ENCODE data around the gene FAM89A. TPM values are rescaled to one million over a fixed set of nuclear protein-coding genes. Genes with fewer than 3 reads are reported as not detected.
A peak's percentile ranks its signal among the peaks of the same experiment; 100 is the strongest.

FAM89A gene
- total and polyA plus RNA-seq, 2 of the 8 experiments (the other 6 are each of a cell fraction or from before 2014, with no cell fraction given): 2.1 to 2.2 TPM

DNA sequence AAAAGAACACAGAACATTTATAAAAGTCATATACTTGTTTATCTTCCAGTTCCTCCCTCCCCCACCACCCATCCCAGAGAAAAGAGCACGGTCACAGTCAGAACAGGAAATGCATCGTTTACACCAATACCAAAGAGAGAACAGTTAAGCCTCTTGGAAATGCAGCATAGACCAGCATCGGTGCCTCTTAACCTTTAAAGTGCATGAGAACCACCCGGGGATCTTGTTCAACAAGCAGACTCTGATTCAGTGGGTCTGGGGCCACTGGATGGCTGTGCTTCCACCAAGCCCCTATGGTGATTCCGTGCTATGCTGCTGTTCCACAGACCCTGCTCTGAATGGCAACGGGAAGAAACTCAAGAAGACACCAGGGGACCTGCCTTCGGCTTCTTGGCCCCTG lies 19.2 kb downstream of the FAM89A start:
- no peak for TF ChIP-seq JUND (IDR thresholded peaks at IDR 0.05; ENCODE audit: low read length)
- TF ChIP-seq TAF7 (optimal IDR thresholded peaks at IDR 0.05; ENCODE audit: borderline replicate concordance, low read depth, low read length): no peak
- TF ChIP-seq, protein P1, sequence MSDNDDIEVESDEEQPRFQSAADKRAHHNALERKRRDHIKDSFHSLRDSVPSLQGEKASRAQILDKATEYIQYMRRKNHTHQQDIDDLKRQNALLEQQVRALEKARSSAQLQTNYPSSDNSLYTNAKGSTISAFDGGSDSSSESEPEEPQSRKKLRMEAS (IDR thresholded peaks at IDR 0.05): no peak
- TF ChIP-seq RFX5 (IDR thresholded peaks at IDR 0.05; ENCODE audit: borderline replicate concordance, low read depth, low read length): no peak
- TF ChIP-seq SP2 (IDR thresholded peaks at IDR 0.05; ENCODE audit: low read length): no peak
- no peak for TF ChIP-seq RNF2 (IDR thresholded peaks at IDR 0.05; ENCODE audit: borderline replicate concordance, low read depth, low read length, missing control alignments, poor library complexity, severe bottlenecking)
- TF ChIP-seq KDM4A (IDR thresholded peaks at IDR 0.05; ENCODE audit: low read depth, low read length, severe bottlenecking): no peak
- TF ChIP-seq TBP (IDR thresholded peaks at IDR 0.05; ENCODE audit: low read depth, low read length): no peak
- TF ChIP-seq FOSL1 (IDR thresholded peaks at IDR 0.05; ENCODE audit: insufficient read depth, low read depth, low read length): no peak
- DNase-seq (ENCODE audit: low read depth in 1 of 2, low spot score in 2 of 2): no peak

More for the DNA sequence above, 19.2 kb downstream of the FAM89A start:
- Histone ChIP-seq H2BK15ac (ENCODE audit: low read length) (no peak overlapping the region), H3K4me1 (replicated peaks in 1 of 4; ENCODE audit: control insufficient read depth in 3 of 4, insufficient read depth in 4 of 4, low read length in 3 of 4) (peaks cover 2 to 7% (median 6%) of the 10 kb centered on the region in 4 experiments; a peak in 5 of 7 replicates), H3K9ac (replicated peaks in 1 of 4; ENCODE audit: extremely low read depth in 1 of 4, low read depth in 3 of 4, low read length in 3 of 4) (no peak overlapping the region), H2BK20ac (ENCODE audit: low read length) (no peak overlapping the region), H3K36me3 (ENCODE audit: control insufficient read depth in 2 of 4, insufficient read depth in 4 of 4, low read length in 3 of 4) (no peaks in the 10 kb centered on the region), H2BK120ac (replicated peaks; ENCODE audit: low read depth, low read length) (no peak overlapping the region), H3K23ac (ENCODE audit: insufficient read length) (no peak overlapping the region), H3K79me2 (ENCODE audit: control insufficient read depth in 1 of 2, insufficient read depth in 2 of 2, low read length in 2 of 2) (no peaks in the 10 kb centered on the region), H3K23me2 (ENCODE audit: low read depth, low read length) (no peaks in the 10 kb centered on the region), H4K5ac (ENCODE audit: insufficient read length, low read depth, low read length) (no peak overlapping the region), H2BK12ac (ENCODE audit: low read depth, low read length) (0 out of 2 replicates have a peak overlapping the region, but pooled peaks have one; percentile 94), H3K56ac (replicated peaks; ENCODE audit: insufficient read length, low read depth, low read length) (no peak overlapping the region), H3K9me3 (ENCODE audit: insufficient read depth in 2 of 2, low read depth in 1 of 2, low read length in 1 of 2) (no peaks in the 10 kb centered on the region), H2AK5ac (ENCODE audit: low read depth, low read length) (no peak overlapping the region), H3K4me3 (ENCODE audit: extremely low read depth in 1 of 4, insufficient read depth in 2 of 4, low read depth in 3 of 4, low read length in 4 of 4) (no peak overlapping the region), H3K27ac (ENCODE audit: low read depth, low read length) (no peak overlapping the region), H2AFZ (ENCODE audit: low read length) (no peak overlapping the region), H3K14ac (ENCODE audit: insufficient read length) (no peak overlapping the region), H2BK5ac (ENCODE audit: low read depth, low read length) (0 out of 2 replicates have a peak overlapping the region, but pooled peaks have one; percentile 56), H3K27me3 (replicated peaks in 1 of 4; ENCODE audit: control insufficient read depth in 3 of 4, extremely low read depth in 1 of 4, insufficient read depth in 3 of 4, low read length in 3 of 4) (peaks cover 0 to 6% (median 2%) of the 10 kb centered on the region in 4 experiments; a peak in 3 of 7 replicates), H4K91ac (replicated peaks; ENCODE audit: insufficient read length, low read length) (peak overlapping the region; percentile 47), H3K79me1 (ENCODE audit: low read depth, low read length) (no peaks in the 10 kb centered on the region), H3K4me2 (ENCODE audit: insufficient read depth in 1 of 2, low read depth in 2 of 2, low read length in 2 of 2) (peak overlapping the region; percentile 3 to 57; a peak in 2 of 4 replicates), H3K18ac (ENCODE audit: extremely low read depth, low read length) (no peak overlapping the region), H4K20me1 (replicated peaks in 1 of 2; ENCODE audit: control insufficient read depth in 1 of 2, insufficient read depth in 2 of 2, low read length in 2 of 2) (peaks cover 0 to 3% of the 10 kb centered on the region in 2 experiments), H4K8ac (ENCODE audit: extremely low read depth, insufficient read depth, low read length) (no peak overlapping the region; the same call in 1 of the 2 replicates), H3K4ac (replicated peaks; ENCODE audit: insufficient read length, low read depth, low read length) (no peak overlapping the region)
- ChIA-PET CTCF (ENCODE audit: partially characterized antibody) (interaction anchor here (0.9 kb wide), 1 partner anchor 85 kb away, joined by 3 read pairs; no protein-coding TSS in a partner anchor), POLR2A (ENCODE audit: partially characterized antibody) (no interaction called here)
- no peak for FAIRE-seq
- 52% methylated on average over 7 of the region's 7 CpGs; no CpG with 5 or more reads in 1 of the 2 experiments for WGBS, 2 experiments (ENCODE audit: extremely low coverage in 1 of 2, insufficient coverage in 1 of 2, insufficient read length in 1 of 2, insufficient replicate concordance in 2 of 2, low coverage in 1 of 2, low lambda C conversion rate in 2 of 2, missing lambda C conversion rate in 1 of 2)
